ENCODE data around the gene GNB5.

Gene GNB5

DNA sequence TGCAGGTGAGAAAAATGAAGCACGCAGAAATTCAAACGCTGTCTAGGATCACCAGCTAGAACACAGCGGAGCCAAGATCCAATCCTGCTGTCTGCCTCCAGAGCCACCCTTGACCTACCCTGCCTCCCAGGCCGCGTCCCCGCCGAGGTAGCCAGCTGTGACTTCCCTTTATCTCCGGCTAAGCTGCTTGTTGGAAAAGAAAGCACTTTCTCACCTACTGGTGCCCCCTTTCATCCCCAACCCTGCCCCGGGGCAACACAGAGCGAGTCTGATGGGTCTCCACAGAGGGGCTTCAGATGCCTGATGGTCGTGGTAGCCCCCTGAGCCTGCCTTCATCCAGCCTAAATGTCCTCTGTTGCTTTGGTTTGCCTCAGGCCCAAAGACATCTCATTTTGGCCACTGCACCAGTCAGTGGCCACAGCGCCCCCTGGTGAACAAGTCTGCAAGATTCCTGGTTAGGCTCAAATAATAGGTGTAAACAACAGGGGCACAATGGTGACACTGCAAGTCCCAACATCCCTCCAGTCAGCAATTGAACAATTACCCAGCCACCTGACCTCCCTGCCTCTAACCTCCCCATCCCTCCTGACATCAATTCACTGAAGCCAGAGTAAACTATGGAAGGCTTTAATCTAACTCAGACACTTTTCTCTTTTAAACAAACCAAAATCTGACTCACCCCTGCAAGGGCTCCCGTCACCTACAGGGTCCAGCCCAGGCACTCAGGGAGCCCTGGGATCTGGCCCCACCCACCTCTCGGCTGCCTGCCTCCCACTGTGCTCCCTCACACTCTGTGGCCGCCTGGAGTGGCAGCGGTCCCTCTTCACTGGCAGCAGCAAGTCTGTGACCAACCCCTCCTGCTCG is 51.4 kb downstream of the GNB5 start:
- DNase-seq: peak; percentile 0

DNA sequence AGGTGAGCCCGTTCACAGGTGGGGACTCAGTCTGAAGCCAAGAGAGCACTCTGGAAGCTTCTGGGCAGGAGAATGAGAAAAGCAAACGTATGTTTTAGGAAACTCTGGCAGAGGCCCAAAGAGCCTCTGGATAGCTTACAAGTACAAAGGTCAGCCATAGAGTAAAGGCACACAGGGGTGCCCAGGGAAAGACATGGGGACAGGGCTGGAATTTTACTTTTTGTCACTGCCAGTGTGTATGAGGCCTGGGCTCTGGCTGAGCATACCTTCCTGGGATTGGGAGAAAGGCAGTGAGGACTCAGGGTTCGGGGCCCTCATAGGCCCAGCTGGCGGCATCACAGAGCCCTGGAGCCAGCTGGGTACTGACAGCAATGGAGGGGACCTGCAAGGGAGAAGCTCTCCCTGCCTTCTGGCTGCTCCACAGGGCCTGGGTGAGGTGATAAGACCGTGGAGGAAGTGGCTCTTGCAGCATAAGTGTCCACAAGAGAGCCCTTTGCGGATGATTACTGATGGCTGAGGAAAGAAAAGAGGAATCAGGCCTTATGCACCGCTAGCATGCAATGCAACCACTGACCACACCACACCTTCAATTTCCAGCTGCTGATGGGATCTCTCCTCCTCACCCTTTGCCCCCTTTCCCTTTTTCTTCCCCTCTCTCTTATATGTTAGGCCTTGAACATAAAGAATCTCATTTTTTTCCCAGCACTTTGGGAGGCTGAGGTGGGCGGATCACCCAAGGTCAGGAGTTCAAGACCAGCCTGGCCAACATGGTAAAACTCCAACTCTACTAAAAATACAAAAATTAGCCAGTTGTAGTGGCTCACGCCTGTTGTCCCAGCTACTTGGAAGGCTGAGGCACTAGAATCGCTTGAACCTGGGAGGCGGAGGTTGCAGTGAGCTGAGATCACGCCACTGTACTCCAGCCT is 53.5 kb downstream of the GNB5 start:
- peak; percentile 9 for DNase-seq

DNA sequence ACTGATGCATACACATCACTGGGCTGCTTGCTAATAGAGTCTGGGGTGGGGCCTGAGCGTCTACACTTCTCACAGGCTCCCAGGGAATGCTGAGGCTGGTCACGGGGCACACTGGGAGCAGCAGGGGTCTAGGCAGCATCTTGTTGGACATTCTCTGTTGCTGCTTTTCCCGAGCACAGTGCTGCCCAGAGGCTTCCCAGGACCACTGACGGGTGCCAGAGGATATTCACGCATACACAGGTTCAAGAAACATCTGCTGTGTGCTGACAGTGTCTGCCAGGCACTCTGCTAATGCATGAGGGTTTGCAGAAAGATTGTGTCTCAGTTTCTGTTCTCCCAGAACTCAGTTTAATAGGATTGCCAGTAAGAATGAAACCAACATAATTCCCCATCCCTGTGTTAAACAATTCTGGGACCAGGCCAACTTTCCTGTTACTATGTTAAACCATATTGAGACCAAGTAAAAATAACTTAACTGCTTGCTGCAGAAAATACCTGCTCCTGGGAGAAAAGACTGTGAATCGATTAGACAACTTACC is 54.7 kb downstream of the GNB5 start:
- no peak for DNase-seq

DNA sequence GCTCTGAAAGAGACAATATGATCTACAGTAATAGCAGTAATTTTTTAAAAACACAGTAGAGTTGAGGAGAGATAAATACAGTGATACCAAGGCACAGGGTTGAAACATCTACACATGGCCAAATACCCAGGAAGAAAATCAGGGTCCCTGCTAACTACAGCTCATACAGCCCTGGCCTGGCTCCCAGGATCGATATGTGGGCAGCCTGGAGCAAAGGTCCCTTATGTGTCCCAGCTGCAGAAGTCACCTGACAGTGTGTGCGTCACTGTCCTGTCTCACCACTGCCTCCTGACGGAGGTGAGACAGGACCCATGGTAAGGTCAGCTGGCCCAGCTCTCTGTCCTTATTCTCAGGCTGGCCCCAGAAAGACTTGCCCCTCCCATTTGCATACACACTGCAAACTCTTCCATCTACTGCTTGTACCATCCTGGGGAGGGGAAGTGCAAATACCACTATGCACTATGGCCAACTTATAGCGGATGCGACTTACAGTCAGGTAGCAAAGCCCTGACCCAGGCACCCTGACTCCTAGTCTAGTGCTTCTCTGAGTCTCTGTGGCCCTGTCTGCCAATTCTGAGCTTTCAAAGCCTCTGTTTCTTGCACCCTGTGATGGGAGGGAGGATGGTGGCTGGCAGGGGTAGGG is 56.6 kb downstream of the GNB5 start:
- DNase-seq: no peak

DNA sequence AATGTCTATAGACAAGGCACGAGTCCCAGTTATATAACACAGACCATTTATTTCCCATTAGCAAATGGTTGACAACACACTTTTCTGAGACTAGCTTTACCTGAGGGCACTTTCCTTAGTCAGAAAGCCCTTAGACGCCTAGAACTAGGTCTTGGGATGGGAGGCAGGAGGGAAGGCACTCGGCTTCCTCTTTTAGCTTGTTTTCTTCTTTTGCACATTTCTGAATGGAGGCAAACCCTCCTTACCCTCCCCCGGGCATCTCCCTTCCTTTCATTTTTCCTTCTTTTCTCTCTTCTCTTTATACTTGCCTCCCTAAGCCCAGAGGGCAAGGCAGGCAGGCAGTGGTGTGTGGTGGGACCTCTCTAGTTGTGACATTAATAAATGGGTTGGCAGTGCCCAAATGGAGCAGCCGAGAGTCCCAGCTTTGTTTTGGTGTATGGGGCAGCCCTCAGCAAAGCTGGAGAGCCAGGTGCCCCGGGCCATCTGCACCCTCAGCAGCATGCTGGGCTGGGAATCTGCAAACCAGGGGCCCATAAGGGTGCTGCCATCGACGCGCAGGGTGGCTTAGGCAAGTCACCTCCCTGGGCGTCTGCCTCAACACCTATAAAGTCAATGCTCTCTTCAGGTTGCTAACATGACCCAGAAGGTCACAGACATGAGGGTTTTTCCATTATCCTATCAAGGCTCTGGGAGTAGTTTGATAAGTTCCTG is 57.5 kb downstream of the GNB5 start:
- DNase-seq: no peak

DNA sequence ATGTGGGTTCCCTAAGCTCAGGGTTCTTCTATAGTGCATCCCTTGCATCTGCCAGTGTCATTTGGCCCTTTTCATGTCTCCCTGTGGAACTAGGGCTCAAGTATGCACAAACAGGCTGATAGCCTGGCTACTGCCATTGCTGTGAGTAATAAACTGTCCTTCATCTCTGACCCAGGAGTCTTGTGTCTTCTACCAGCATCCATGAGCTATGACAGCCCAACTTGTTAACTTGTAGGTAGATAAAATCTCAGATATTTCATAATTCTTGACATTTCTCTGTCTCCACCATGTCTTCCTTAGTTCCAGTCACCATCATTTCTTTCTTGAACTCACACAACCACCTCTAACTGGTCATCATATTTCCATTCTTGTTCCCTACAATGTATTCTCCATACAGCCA is 59.1 kb downstream of the GNB5 start:
- no peak for DNase-seq

DNA sequence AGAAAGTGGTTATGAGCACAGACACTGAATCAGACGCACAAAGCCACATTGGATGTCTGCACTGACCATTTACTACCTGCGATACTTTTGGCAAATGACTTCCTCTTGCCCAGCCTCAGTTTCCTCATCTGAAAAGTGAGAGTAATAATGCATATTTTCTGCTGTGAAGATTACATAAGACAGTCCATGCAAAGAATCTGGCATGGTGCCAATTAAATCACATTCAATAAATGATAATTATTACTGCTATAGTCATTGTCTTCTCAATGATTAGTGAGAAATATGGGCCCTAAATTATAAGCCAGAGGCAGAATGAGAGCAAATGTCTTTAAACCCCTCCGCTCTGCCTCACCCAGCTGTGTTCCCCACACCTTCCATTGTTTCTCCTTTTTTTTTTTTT is 62.6 kb downstream of the GNB5 start:
- no peak for DNase-seq

DNA sequence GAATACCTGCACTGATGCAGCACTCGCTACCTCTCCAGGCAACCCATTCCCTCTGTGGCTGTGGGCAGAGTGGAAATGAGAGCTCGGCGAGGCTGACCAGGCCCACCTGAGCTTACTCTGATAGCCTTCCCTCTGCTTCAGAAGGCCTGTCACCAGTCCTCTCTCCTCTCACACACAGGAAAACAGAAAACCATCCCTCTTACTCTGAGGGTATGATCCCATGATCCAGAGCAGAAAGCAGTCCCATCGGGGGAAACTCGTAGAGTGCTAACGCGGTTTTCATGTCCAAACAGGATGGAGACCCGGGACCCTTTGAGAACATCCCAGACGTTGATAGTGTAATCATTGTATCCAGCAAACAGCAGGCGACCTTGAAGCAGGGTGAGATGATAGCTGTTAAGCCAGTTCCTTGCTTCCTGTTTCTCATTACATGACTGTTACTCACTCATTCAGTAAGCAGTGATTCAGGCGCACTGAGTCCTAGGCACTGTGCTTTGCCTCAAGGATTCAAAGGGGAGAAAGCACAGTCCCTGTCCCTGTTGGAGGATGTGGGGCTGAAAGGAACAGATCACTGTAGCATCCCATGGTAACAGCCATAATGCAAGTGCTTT is 66.8 kb downstream of the GNB5 start:
- no peak for DNase-seq

DNA sequence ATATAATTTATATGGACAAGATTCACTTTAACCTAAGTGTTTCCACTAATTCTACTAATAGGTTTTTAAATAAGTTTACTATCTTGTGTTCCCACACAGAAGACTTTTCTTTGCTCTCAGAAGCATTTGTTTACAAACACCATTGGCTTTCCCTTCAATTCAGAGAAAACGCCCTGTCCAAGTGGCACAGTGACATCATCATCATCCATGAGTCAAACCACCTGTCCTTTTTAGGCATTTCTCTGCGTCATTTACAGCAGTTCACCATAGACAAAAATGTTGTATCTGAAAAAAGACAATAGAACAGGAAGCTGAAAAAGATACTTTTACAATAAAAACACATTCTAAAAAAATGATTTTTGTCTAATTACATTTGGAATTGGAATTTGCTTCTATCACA is 69.3 kb downstream of the GNB5 start:
- no peak for DNase-seq

DNA sequence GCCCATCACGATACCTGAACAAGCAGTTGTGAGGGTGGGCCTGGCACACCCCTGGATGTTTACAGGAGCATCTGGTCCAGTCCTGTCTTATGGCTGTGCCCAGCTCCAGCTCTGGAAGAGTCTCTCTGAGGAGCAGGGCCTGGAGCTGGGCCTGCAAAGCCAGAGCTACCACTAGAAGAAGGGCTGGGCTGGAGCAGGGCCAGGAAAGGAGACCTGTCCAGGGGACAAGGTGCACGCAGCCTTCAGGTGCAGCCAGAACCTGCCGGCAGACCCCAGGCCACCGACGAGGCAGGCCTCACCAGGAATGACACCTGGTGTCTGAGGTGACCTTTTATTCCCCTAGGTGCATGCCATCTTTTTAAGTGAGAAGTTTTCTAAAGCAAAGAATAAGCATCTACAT is 70.2 kb downstream of the GNB5 start:
- DNase-seq: no peak

DNA sequence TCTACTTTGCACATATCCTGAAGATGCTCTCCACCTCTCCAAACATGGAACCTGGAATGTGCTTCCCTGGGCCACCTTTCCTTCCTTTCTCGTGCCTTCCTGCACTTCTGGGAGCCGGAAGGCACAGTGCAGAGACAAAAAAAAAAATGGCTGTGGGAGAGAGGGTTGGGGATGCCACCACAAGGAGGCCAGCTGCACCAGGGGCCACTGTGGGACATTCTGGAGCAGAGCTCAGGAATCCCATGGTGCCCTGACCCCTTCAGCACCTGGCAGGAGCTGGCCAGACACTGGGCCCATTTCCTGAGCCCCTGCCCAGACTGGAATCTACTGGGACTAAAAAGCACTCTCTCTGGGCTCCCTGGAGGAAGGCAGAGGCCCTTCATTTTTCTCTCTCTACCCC is 70.7 kb downstream of the GNB5 start:
- no peak for DNase-seq

DNA sequence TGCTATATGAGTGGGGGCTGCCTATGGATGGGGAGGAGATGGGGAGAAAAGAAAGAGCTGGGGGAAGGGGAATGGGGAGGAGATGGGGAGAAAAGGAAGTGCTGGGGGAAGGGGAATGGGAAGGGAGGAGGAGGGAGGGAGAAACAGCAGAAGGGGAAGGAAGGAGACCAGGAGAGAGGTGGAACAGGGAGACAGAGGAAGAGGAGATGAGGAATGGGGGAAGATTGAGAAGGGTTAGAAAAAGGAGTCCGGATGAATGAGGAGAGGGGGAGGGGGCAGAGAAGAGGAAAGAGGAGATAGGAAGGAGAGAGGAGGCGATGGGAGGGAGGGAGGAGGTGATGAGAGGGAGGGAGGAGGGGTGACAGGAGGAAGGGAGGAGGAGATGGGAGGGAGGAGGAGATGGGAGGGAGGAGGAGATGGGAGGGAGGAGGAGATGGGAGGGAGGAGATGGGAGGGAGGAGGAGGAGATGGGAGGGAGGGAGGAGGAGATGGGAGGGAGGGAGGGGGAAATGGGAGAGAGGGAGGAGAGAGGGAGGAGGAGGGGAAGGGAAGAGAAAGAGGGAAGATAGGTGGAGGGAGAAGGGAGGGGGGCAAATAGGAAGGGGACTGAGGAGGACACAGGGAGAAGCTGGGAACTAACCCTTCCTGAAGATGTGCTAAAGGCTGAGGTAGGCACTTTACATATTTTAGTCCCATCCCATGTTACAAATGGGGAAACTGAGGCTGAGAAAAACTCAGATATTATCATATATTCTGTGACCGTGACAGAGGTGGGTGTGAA is 72.0 kb downstream of the GNB5 start:
- no peak for DNase-seq

DNA sequence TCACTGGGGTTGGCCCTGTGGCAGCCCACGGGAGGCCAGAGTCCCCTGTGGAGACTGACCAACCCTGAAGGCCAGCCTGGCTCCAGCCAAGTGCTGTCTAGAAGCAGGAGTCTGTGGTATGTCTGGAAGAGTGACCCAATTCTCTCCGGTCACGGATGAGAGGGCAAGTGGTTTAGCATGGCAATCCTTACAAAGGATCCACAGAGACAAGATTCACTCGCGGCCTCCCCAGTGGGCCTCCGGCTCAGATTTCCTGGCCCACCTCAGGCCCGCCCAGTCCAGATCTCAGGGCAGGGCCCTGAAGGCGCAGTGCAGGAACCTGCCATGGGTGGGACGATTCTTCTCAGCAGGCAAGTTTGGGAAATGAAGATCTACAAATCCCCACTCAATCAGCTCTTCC is 73.6 kb downstream of the GNB5 start:
- no peak for DNase-seq

DNA sequence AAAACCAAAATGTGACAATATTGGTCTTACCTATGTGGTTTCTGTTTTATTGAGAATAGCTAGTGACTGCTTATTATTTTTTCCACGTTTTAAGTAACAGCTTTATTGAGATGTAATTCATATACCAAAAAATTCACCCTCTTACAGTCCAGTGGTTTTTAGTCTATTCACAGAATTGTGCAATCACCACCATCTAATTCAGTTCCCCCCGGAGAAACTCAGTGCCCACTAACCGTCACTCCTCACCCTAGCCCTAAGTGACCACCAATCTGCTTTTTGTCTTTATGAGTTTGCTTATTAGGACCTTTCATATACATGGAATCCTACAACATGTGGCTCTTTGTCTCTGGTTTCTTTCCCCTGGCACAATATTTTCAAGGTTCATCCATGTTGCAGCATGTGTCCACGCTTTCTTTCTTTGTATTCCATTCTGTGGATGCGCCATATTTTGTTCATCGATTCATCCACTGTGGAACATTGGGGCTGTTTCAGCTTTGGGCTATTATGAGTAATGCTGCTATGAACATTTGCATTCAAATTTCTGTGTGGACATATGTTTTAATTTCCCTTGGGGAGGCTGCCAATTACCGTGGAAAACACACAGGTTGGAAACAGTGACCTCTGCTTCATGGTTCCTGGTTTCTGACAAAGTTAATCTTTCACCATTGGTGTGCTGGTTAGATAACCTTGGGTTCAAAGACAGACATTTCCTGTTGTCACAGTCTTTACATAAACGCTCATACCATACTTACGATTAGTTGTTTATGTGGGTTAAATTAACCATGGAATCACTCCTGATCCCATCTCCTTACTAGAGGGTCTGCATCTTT is 75.4 kb downstream of the GNB5 start:
- no peak for DNase-seq

DNA sequence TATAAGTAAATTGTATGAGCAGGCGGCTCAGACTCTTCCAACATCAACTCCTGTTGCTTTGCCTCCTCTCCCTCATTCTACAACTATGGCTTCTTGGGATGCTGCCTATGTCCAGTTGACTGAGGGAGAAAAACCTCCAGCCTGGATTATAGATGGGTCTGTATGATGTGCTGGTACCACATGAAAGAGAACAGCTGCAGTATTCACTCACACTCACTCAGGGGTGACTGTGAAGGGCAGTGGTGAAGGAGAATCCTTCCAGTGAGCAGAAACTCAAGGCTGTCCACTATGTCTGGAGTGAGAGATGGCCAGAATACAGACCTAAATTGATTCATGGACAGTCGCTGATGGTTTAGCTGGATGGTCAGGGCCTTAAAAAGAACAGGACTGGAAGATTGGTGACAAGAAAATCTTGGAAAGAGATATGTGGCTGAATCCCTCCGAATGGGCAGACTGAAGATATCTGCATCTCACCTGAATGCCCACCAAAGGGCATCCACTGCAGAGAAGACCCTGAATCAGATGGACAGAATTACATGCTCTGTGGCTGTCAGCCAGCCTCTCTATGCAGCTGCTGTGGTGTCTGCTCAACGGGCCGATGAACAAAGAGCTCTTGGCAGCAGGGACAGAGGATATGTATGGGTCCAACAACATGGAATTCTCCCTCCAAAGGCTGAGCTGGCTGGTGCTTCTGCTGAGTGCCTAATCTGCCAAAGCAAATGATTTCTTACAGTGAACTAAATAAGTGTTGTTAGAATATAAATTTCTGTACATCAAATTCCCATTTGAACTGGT is 76.7 kb downstream of the GNB5 start:
- no peak for DNase-seq

DNA sequence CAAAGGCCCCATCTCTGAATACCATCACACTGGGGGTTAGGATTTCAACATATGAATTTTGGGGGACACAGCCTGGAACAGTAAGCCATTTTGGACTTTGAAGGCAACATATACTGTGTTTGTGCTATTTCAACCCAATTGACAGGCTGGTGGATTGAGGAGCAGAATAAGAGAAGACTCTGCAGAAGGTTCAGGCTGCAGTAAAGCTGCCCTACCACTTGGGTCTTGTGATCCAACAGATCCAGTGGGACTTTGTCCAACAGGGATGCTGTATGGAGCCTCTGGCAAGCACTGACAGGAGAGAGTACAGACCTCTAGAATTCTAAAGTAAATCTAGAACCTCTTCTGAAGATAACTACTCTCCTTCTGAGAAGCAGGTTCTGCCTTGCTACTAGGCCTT is 77.5 kb downstream of the GNB5 start:
- DNase-seq: no peak

DNA sequence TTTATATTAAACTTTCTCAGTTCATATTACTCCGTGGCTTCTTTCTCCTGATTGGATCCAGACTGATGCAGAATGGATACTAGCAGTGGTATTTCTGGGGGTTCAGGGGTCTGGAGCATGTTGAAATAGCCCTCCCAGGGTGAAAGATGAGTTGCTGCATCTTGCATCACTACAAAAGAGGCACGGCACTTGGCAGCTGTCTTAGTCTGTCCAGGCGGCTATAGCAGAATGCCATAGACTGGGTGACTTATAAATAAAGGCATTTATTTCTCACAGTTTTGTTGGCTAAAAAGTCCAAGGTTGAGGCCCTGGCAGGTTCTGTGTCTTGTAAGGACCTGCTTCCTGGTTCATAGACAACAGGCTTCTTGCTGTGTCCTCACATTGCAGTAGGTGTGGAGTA is 78.0 kb downstream of the GNB5 start:
- no peak for DNase-seq

DNA sequence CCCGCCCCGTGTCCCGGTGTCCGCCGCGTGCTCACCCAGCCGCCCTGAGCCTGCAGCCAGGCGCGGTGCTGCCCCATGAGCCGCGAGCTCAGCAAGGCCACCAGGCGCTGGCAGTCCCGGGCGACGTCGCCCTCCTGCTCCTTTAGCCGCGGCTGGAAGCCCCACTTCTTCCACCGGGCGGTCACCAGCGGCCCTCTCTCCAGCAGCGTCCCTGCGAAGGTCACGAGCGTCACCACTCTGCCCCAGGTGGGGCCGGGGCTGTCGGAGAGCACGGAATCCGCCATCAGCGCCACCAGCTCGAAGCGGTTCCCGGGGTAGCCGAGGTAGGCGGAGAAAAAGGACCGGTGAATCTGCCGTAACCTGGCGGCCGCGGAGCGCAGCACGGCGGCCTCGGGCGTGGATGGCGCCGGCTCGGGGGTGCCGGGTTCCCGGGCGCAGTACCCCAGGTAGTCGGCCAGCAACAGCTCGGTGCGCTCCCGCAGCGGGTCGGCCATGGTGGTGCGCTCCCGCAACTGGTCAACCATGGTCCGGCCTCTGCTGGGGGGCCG is 78.9 kb downstream of the GNB5 start:
- no peak for DNase-seq

DNA sequence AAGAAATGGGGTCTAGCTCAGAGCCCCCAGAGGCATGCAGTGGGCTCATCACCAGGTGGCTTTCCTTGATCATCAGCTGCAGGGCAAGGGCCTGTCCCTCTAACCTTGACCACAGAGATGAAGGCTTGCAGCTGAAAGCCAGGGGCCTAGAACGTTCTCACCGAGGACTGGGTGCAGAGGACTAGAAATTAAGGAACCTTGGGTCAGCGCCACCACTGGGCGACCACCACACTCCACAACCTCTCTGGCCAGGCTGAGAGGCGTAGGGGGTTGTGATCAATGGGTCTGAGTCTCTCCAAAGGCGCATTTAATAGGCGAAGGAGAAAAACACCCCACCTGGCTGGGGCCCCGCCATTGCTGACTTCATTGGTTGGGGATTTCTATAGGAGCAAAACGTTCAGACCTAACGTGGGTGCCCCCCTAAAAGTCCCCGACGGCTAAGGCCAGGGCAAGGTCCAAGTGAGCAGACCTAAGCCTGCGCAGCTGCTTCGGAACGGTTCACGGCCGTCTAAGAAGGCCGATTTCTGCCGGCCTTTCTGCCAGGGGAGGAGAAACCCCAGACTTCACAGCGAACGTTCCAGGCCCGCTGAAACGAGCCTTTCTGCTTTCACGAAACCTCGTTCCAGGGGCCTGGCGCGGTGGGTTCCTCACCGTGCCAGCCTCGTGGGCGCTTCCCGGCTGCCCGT is 79.5 kb downstream of the GNB5 start:
- no peak for DNase-seq
